DOHH2 (cell line): ENCODE measurements around the gene GLB1L2.

Source experiments
- EZH2phosphoT487 ChIP-seq: fragments of 200-600 bp; sonication (generic); IDR thresholded peaks from 2 replicates; pipeline ENCODE4 v1.6.1; 2017; ENCODE audit warnings: borderline replicate concordance, mild to moderate bottlenecking, antibody characterized with exemption, low read length, moderate library complexity, mixed read lengths
- TF ChIP-seq, protein P1 (sequence below): fragments of 200-600 bp; sonication (generic); IDR thresholded peaks from one replicate; pipeline ENCODE4 v1.5.1; 2014; ENCODE audit warnings: antibody characterized with exemption, mild to moderate bottlenecking, low read depth, low read length; ENCODE audit not compliant: poor library complexity, severe bottlenecking

DNA sequence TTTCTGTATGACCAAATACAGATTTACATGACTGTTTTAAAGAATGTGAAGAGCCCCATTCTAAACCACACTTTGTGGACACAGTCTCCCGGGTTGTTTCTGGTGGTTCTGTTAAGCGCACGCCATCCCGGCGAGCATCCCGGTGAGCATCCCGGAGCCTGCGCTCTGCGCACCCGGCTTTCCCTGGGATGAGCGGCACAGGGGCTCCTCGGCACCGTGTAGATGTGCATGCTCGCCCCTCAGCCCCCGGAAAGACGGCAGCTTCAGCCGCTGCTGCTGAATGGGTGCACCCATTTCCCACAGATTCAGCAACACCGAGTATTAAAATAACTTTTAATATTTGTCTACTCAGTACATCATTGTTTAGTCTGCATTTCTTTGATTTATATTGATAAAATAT, 36.0 kb downstream of the GLB1L2 start:
- TF ChIP-seq, protein P1, sequence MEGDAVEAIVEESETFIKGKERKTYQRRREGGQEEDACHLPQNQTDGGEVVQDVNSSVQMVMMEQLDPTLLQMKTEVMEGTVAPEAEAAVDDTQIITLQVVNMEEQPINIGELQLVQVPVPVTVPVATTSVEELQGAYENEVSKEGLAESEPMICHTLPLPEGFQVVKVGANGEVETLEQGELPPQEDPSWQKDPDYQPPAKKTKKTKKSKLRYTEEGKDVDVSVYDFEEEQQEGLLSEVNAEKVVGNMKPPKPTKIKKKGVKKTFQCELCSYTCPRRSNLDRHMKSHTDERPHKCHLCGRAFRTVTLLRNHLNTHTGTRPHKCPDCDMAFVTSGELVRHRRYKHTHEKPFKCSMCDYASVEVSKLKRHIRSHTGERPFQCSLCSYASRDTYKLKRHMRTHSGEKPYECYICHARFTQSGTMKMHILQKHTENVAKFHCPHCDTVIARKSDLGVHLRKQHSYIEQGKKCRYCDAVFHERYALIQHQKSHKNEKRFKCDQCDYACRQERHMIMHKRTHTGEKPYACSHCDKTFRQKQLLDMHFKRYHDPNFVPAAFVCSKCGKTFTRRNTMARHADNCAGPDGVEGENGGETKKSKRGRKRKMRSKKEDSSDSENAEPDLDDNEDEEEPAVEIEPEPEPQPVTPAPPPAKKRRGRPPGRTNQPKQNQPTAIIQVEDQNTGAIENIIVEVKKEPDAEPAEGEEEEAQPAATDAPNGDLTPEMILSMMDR = no peak
- no peak for TF ChIP-seq EZH2phosphoT487
